Panc1 (cell line): Measurements from ENCODE around the gene DAPK2. TPM values are rescaled to one million over a fixed set of nuclear protein-coding genes. Genes with fewer than 3 reads are reported as not detected.

ENCODE experiments used
- ATAC-seq: fragments of 200-7000 bp; cut with Tn5 transposase; 2 replicates; pipeline ENCODE4 v1.9.1; 2020; ENCODE audit warnings: mild to moderate bottlenecking, moderate library complexity
- BruUV-seq: library from RNA; stranded (reverse); fragments of 400-500 nt; replicated peaks from 2 replicates; lab custom pipeline; 2021; lab: Mats Ljungman, UMichigan
- CTCF ChIA-PET: fragments of 300-600 bp; sonication (Branson Sonifier 250); formaldehyde crosslinking; loops from one replicate; lab custom pipeline; 2022; ENCODE audit warnings: antibody characterized with exemption; lab: Charles Lee
- POLR2A ChIA-PET: fragments of 300-600 bp; sonication (Branson Sonifier 250); formaldehyde crosslinking; loops from one replicate; lab custom pipeline; 2022; ENCODE audit warnings: antibody characterized with exemption; lab: Charles Lee
- DNase-seq: peaks from one replicate; pipeline ENCODE4 v3.0.0-alpha.2; 2010; ENCODE audit warnings: low read depth, low spot score
- H3K27ac ChIP-seq: 2 replicates; pipeline ENCODE4 v1.5.1; 2011; ENCODE audit warnings: mild to moderate bottlenecking, low read length, inconsistent platforms
- H3K27me3 ChIP-seq: fragments of 200-500 bp; sonication (Bioruptor generic); 2 replicates; pipeline ENCODE4 v1.6.0; 2014; ENCODE audit warnings: low read length, inconsistent platforms; ENCODE audit not compliant: control insufficient read depth, insufficient read depth
- H3K36me3 ChIP-seq: fragments of 200-500 bp; sonication (Bioruptor generic); 2 replicates; pipeline ENCODE4 v1.5.1; 2014; ENCODE audit warnings: inconsistent platforms, mild to moderate bottlenecking, low read length, moderate library complexity; ENCODE audit not compliant: control insufficient read depth, insufficient read depth
- H3K4me1 ChIP-seq: 2 replicates; pipeline ENCODE4 v1.5.1; 2011; ENCODE audit warnings: inconsistent platforms, mild to moderate bottlenecking, low read length, moderate library complexity; ENCODE audit not compliant: control insufficient read depth, insufficient read depth
- H3K4me3 ChIP-seq, 2 experiments: 2 replicates each; pipeline ENCODE4 v1.5.1; 2011 to 2012; ENCODE audit warnings: low read depth in 2 of 2, low read length in 2 of 2, mild to moderate bottlenecking in 2 of 2, inconsistent platforms in 1 of 2, moderate library complexity in 1 of 2
- H3K9me3 ChIP-seq: fragments of 200-500 bp; sonication (Bioruptor generic); 2 replicates; pipeline ENCODE4 v1.5.1; 2014; ENCODE audit warnings: low read depth, mild to moderate bottlenecking, inconsistent platforms, low read length, moderate library complexity; ENCODE audit not compliant: control insufficient read depth, insufficient read depth
- CTCF ChIP-seq: fragments of 450-650 bp; IDR thresholded peaks from 2 replicates; pipeline ENCODE4 v1.5.1; 2017; ENCODE audit warnings: mild to moderate bottlenecking
- POLR2AphosphoS5 ChIP-seq: IDR thresholded peaks from 2 replicates; pipeline ENCODE4 v1.6.1; 2012; ENCODE audit warnings: mild to moderate bottlenecking, low read depth, low read length, moderate library complexity
- REST ChIP-seq, 2 experiments: IDR thresholded peaks; 2 replicates each; pipeline ENCODE4 v1.6.1; 2011 to 2012; ENCODE audit warnings: low read depth in 2 of 2, control low read depth in 1 of 2, low read length in 1 of 2, mild to moderate bottlenecking in 1 of 2, moderate library complexity in 1 of 2; ENCODE audit not compliant: insufficient read depth in 1 of 2
- SIN3A ChIP-seq: IDR thresholded peaks from 2 replicates; pipeline ENCODE4 v1.6.1; 2012; ENCODE audit warnings: low read depth, mild to moderate bottlenecking, low read length, moderate library complexity, borderline replicate concordance; ENCODE audit not compliant: insufficient read depth
- TCF7L2 ChIP-seq: IDR thresholded peaks from 2 replicates; pipeline ENCODE4 v1.6.1; 2011; ENCODE audit warnings: mild to moderate bottlenecking, low read depth, low read length, inconsistent platforms
- in situ Hi-C: cut with HindIII; loops from 2 replicates; pipeline ENCODE4 v1.10.0; 2016; ENCODE audit warnings: low sequenced_read_pairs, low pct_unique_long_range_greater_than_20kb
- intact Hi-C: fragments of 100-400 bp; cut with micrococcal nuclease; formaldehyde crosslinking; loops from one replicate; pipeline ENCODE4 v1.10.0; 2022; ENCODE audit not compliant: unreplicated experiment
- total RNA-seq: library from RNA; stranded (reverse); gene quantifications from one replicate; pipeline ENCODE4 v1.2.1, GENCODE V29; 2021; ENCODE audit not compliant: unreplicated experiment

Gene DAPK2
- total RNA-seq, 1 experiment from 2014 or later: 10.2 TPM

- H3K9me3 ChIP-seq: no peaks in the 10 kb centered on the region
- no peaks in the 10 kb centered on the region for H3K4me1 ChIP-seq
- ChIA-PET CTCF (interaction anchor here (0.6 kb wide), 1 partner anchor 53 kb away, joined by 5 read pairs; no protein-coding TSS in a partner anchor), POLR2A (no interaction called here)
- in situ Hi-C loops (no loop called here), intact Hi-C loops (no loop called here)
- DNase-seq (no peak), ATAC-seq (no peak)
- no peaks in the 10 kb centered on the region for H3K36me3 ChIP-seq
- H3K4me3 ChIP-seq: no peak overlapping the region
- no peak overlapping the region for H3K27ac ChIP-seq
- TF ChIP-seq REST (IDR thresholded peaks at IDR 0.05; ENCODE audit: insufficient read depth in 1 of 2, low read depth in 2 of 2, low read length in 1 of 2): no peak
- no peak for TF ChIP-seq SIN3A
- TF ChIP-seq CTCF: no peak
- no peak for TF ChIP-seq POLR2AphosphoS5
- no peak for TF ChIP-seq TCF7L2
- H3K27me3 ChIP-seq: no peaks in the 10 kb centered on the region
- no TSS peak for BruUV-seq
Observed at GRCh38 chr15:63990454-63990853, 55.8 kb downstream of the DAPK2 start.

- no peak overlapping the region for H3K27ac ChIP-seq
- no TSS peak for BruUV-seq
- no peaks in the 10 kb centered on the region for H3K4me1 ChIP-seq
- H3K4me3 ChIP-seq: no peak overlapping the region
- POLR2A ChIA-PET: interaction anchor here (1.0 kb wide), 1 partner anchor 19 kb away, joined by 3 read pairs; no protein-coding TSS in a partner anchor
- H3K27me3 ChIP-seq: no peaks in the 10 kb centered on the region
- TF ChIP-seq REST (IDR thresholded peaks at IDR 0.05; ENCODE audit: insufficient read depth in 1 of 2, low read depth in 2 of 2, low read length in 1 of 2) (no peak), TCF7L2 (no peak)
- in situ Hi-C loops (no loop called here), intact Hi-C loops (no loop called here)
- H3K9me3 ChIP-seq: no peaks in the 10 kb centered on the region
- CTCF ChIA-PET: no interaction called here
- no peaks in the 10 kb centered on the region for H3K36me3 ChIP-seq
- ATAC-seq: no peak
- no peak for DNase-seq
Observed at GRCh38 chr15:63987796-63988378, 58.4 kb downstream of the DAPK2 start.
